ENCODE measurements around the gene SYMPK.

SYMPK gene

GRCh38 chr19:45771311-45771933 is 91.5 kb downstream of the SYMPK start:
- peak overlapping the region; percentile 70 for H3K27ac ChIP-seq (ENCODE audit: extremely low read depth, low read depth, low read length)
- no peaks in the 10 kb centered on the region for H3K9me3 ChIP-seq (ENCODE audit: control insufficient read depth, insufficient read depth, low read depth, low read length)
- TF ChIP-seq ZNF292 (tag by site-specific recombination; IDR thresholded peaks at IDR 0.05; ENCODE audit: borderline replicate concordance, low read depth) (no peak), ZBTB6 (tag by site-specific recombination; IDR thresholded peaks at IDR 0.05) (peak; percentile 45; the same call in 1 of the 2 replicates), ZNF132 (tag by site-specific recombination; IDR thresholded peaks at IDR 0.05; ENCODE audit: borderline replicate concordance) (no peak)
- ChIA-PET CTCF (interaction anchor here (0.6 to 2.7 kb wide), 11 partner anchors 11 to 621 kb away, joined by 3 to 22 read pairs (median 7); partner anchors contain the start of genes DMPK and DMWD), POLR2A (interaction anchor here (0.6 to 7.2 kb wide), 11 partner anchors 12 to 102 kb away, joined by 3 to 133 read pairs (median 37); partner anchors contain the start of genes DMPK, DMWD, FBXO46 and FOXA3)
- peaks cover 16 to 29% of the 10 kb centered on the region in 2 experiments for H3K36me3 ChIP-seq (ENCODE audit: control insufficient read depth in 2 of 2, insufficient read depth in 1 of 2, low read length in 2 of 2)
- peaks cover 14% of the 10 kb centered on the region for H3K4me1 ChIP-seq (ENCODE audit: control insufficient read depth, insufficient read depth, low read length)
- no peak overlapping the region for H3K4me3 ChIP-seq (ENCODE audit: low read depth, low read length)

DNA sequence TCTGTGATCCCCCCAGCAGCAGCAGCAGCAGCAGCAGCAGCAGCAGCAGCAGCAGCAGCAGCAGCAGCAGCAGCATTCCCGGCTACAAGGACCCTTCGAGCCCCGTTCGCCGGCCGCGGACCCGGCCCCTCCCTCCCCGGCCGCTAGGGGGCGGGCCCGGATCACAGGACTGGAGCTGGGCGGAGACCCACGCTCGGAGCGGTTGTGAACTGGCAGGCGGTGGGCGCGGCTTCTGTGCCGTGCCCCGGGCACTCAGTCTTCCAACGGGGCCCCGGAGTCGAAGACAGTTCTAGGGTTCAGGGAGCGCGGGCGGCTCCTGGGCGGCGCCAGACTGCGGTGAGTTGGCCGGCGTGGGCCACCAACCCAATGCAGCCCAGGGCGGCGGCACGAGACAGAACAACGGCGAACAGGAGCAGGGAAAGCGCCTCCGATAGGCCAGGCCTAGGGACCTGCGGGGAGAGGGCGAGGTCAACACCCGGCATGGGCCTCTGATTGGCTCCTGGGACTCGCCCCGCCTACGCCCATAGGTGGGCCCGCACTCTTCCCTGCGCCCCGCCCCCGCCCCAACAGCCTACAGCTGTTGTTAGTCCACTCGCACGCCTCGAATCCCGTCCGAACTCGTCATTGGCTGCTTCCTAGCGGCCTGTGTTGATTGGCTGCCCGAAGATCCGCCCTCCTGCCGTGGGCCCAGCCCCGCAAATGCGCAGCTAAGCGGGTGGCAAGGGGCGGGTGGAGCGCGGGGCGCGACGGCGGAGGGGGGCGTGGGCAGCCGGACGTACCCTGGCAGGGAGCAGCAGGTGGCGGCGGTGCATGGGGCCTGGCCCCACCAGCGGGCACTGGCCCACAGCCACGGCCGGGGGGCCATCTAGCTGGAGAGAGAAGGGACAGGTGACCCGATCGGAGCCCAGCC is 92.5 kb downstream of the SYMPK start:
- Histone ChIP-seq H3K36me3 (ENCODE audit: control insufficient read depth in 2 of 2, insufficient read depth in 1 of 2, low read length in 2 of 2) (peaks cover 13 to 28% of the 10 kb centered on the region in 2 experiments), H3K4me3 (ENCODE audit: low read depth, low read length) (peak overlapping the region; percentile 36), H3K9me3 (ENCODE audit: control insufficient read depth, insufficient read depth, low read depth, low read length) (no peaks in the 10 kb centered on the region), H3K4me1 (ENCODE audit: control insufficient read depth, insufficient read depth, low read length) (peaks cover 15% of the 10 kb centered on the region), H3K27ac (ENCODE audit: extremely low read depth, low read depth, low read length) (peak overlapping the region; percentile 70)
- ChIA-PET POLR2A (interaction anchor here (0.6 to 7.2 kb wide), 29 partner anchors 8 to 1606 kb away, joined by 3 to 133 read pairs (median 5); partner anchors contain the start of genes DMPK, DMWD, FBXO46 and FOXA3), CTCF (interaction anchor here (0.6 to 2.7 kb wide), 26 partner anchors 11 to 711 kb away, joined by 3 to 61 read pairs (median 4); partner anchors contain the start of genes DMPK, DMWD and QPCTL)
- peak; percentile 85 for TF ChIP-seq ZBTB8A (tag by site-specific recombination; IDR thresholded peaks at IDR 0.05)
- peak; percentile 65; the same call in 1 of the 2 replicates for TF ChIP-seq ZEB2 (tag by site-specific recombination; IDR thresholded peaks at IDR 0.05)
- TF ChIP-seq, protein P1, sequence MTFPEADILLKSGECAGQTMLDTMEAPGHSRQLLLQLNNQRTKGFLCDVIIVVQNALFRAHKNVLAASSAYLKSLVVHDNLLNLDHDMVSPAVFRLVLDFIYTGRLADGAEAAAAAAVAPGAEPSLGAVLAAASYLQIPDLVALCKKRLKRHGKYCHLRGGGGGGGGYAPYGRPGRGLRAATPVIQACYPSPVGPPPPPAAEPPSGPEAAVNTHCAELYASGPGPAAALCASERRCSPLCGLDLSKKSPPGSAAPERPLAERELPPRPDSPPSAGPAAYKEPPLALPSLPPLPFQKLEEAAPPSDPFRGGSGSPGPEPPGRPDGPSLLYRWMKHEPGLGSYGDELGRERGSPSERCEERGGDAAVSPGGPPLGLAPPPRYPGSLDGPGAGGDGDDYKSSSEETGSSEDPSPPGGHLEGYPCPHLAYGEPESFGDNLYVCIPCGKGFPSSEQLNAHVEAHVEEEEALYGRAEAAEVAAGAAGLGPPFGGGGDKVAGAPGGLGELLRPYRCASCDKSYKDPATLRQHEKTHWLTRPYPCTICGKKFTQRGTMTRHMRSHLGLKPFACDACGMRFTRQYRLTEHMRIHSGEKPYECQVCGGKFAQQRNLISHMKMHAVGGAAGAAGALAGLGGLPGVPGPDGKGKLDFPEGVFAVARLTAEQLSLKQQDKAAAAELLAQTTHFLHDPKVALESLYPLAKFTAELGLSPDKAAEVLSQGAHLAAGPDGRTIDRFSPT (tag by site-specific recombination; IDR thresholded peaks at IDR 0.05) = peak; percentile 80
- TF ChIP-seq ZNF585B (tag by site-specific recombination; IDR thresholded peaks at IDR 0.05) = no peak
- peak; percentile 99 for TF ChIP-seq KLF8 (tag by site-specific recombination; IDR thresholded peaks at IDR 0.05)
- peak; percentile 14; the same call in 1 of the 2 replicates for TF ChIP-seq BCL11B (tag by site-specific recombination; IDR thresholded peaks at IDR 0.05; ENCODE audit: low read depth)
- peak; percentile 39; the same call in 1 of the 2 replicates for TF ChIP-seq ZNF843 (tag by site-specific recombination; IDR thresholded peaks at IDR 0.05)
- peak; percentile 74 for TF ChIP-seq ZBTB26 (tag by site-specific recombination; optimal IDR thresholded peaks at IDR 0.05)
- TF ChIP-seq ZBTB44 (tag by site-specific recombination; IDR thresholded peaks at IDR 0.05) = 0 out of 2 replicates have a peak, but pooled peaks have one; percentile 53
- TF ChIP-seq SP2 (tag by site-specific recombination; IDR thresholded peaks at IDR 0.05) = peak; percentile 98
- TF ChIP-seq SCRT2 (tag by site-specific recombination; IDR thresholded peaks at IDR 0.05) = peak; percentile 93
- no peak for TF ChIP-seq ZNF366 (tag by site-specific recombination; conservative IDR thresholded peaks at IDR 0.05)
- TF ChIP-seq ZNF2 (tag by site-specific recombination; IDR thresholded peaks at IDR 0.05) = 0 out of 2 replicates have a peak, but pooled peaks have one; percentile 41
- peak; percentile 70; the same call in 1 of the 2 replicates for TF ChIP-seq ZBTB17 (tag by site-specific recombination; IDR thresholded peaks at IDR 0.05)
- TF ChIP-seq ZSCAN23 (tag by site-specific recombination; IDR thresholded peaks at IDR 0.05) = no peak
- no peak for TF ChIP-seq ZNF223 (tag by site-specific recombination; IDR thresholded peaks at IDR 0.05)
- peak; percentile 97 for TF ChIP-seq KLF1 (tag by site-specific recombination; IDR thresholded peaks at IDR 0.05)
- TF ChIP-seq ZSCAN30 (tag by site-specific recombination; IDR thresholded peaks at IDR 0.05) = peak; percentile 53; the same call in 1 of the 2 replicates
- no peak for TF ChIP-seq INSM2 (tag by site-specific recombination; IDR thresholded peaks at IDR 0.05)

Measured in HEK293 (cell line).